ENCODE results near the gene PCSK9. TPM values are rescaled to one million over a fixed set of nuclear protein-coding genes. Genes with fewer than 3 reads are reported as not detected.
A peak's percentile ranks its signal among the peaks of the same experiment; 100 is the strongest.

PCSK9 gene
- total RNA-seq, result 1 to 10 TPM; 1.1 to 1.9 TPM
- 1.3 TPM for polyA plus RNA-seq (ENCODE audit: insufficient read depth, low read depth, low replicate concordance)
- long read RNA-seq, donor 1, partial matches to known transcripts, result 0 of 2 reads
- long read RNA-seq, donor 1, other reads (novel, unspliced or antisense), result 0 of 2 reads
- long read RNA-seq, donor 2, result 0 reads

GRCh38 chr1:55039342-55040082 is at the start of gene PCSK9:
Gene PCSK9, plus strand, starts transcription at chr1:55039548. Its CDS starts 290 bp downstream, at chr1:55039838.
- Histone ChIP-seq H3K36me3 (ENCODE audit: low read depth, missing control alignments) (no peaks in the 10 kb centered on the region), H3K4me3 (peak within 1 kb of the TSS in 1 of 2 donors; percentile 37), H3K27me3 (no peaks in the 10 kb centered on the region), H3K4me1 (peaks cover 9% of the 10 kb centered on the region), H3K9me3 (no peaks in the 10 kb centered on the region), H3K27ac (no peak within 1 kb of the TSS)
- 1 to 3% methylated on average over 8 to 66 of the region's 67 CpGs for WGBS, 2 donors
- intact Hi-C loops (cut with DNase I; ENCODE audit: low total_unique reads), result no loop called here
- no peak for TF ChIP-seq POLR2A (IDR thresholded peaks at IDR 0.05)
- TF ChIP-seq CTCF (IDR thresholded peaks at IDR 0.05), result no peak
- DNase-seq, result peak; percentile 33

GRCh38 chr1:54989968-54990810 is 49.2 kb upstream of the PCSK9 start:
- WGBS, 2 donors, result 54 to 62% methylated on average over 7 to 13 of the region's 13 CpGs
- no peak for TF ChIP-seq CTCF (IDR thresholded peaks at IDR 0.05)
- no peak for TF ChIP-seq POLR2A (IDR thresholded peaks at IDR 0.05)
- H3K36me3 ChIP-seq (ENCODE audit: low read depth, missing control alignments), result no peaks in the 10 kb centered on the region
- H3K4me1 ChIP-seq, result no peaks in the 10 kb centered on the region
- no peaks in the 10 kb centered on the region for H3K9me3 ChIP-seq
- H3K4me3 ChIP-seq, result no peak overlapping the region
- no peak for DNase-seq
- no peak overlapping the region for H3K27ac ChIP-seq
- intact Hi-C loops (cut with DNase I; ENCODE audit: low total_unique reads), result no loop called here
- no peaks in the 10 kb centered on the region for H3K27me3 ChIP-seq

- WGBS, 2 donors, result 56 to 76% methylated on average over 3 to 4 of the region's 4 CpGs
- no peak for TF ChIP-seq POLR2A (IDR thresholded peaks at IDR 0.05)
- TF ChIP-seq CTCF (IDR thresholded peaks at IDR 0.05), result no peak
- intact Hi-C loops (cut with DNase I; ENCODE audit: low total_unique reads), result no loop called here
- H3K27me3 ChIP-seq, result no peaks in the 10 kb centered on the region
- H3K4me1 ChIP-seq, result no peaks in the 10 kb centered on the region
- H3K27ac ChIP-seq, result no peak overlapping the region
- H3K4me3 ChIP-seq, result no peak overlapping the region
- DNase-seq, result no peak
- H3K36me3 ChIP-seq (ENCODE audit: low read depth, missing control alignments), result no peaks in the 10 kb centered on the region
- H3K9me3 ChIP-seq, result no peaks in the 10 kb centered on the region
These were observed 48.4 kb upstream of the PCSK9 start for GRCh38 chr1:54990916-54991315.

GRCh38 chr1:54991939-54992338 is 47.4 kb upstream of the PCSK9 start:
- DNase-seq, result no peak
- H3K4me3 ChIP-seq, result no peak overlapping the region
- 66 to 77% methylated on average over 6 to 12 of the region's 12 CpGs for WGBS, 2 donors
- no peaks in the 10 kb centered on the region for H3K27me3 ChIP-seq
- no peaks in the 10 kb centered on the region for H3K36me3 ChIP-seq (ENCODE audit: low read depth, missing control alignments)
- H3K4me1 ChIP-seq, result no peaks in the 10 kb centered on the region
- intact Hi-C loops (cut with DNase I; ENCODE audit: low total_unique reads), result no loop called here
- TF ChIP-seq CTCF (IDR thresholded peaks at IDR 0.05) (no peak), POLR2A (IDR thresholded peaks at IDR 0.05) (no peak)
- H3K9me3 ChIP-seq, result no peaks in the 10 kb centered on the region
- H3K27ac ChIP-seq, result no peak overlapping the region

All from testis (tissue), 5 donors.